Right lobe of liver (tissue), 6 donors: Measurements from ENCODE around the gene FHIT. TPM values are rescaled to one million over a fixed set of nuclear protein-coding genes. Genes with fewer than 3 reads are reported as not detected.

Source experiments
- ATAC-seq, 4 donors: fragments of 200-7000 bp; cut with Tn5 transposase; one replicate each; pipeline ENCODE4 v1.9.1; 2020; ENCODE audit warnings: mild to moderate bottlenecking in 4 of 4, moderate library complexity in 4 of 4
- DNase-seq, 3 donors: peaks; one replicate each; pipeline ENCODE4 v3.0.0-alpha.2; 2020
- H3K27ac ChIP-seq, 3 donors: fragments of 200-600 bp; one replicate each; pipeline ENCODE4 v1.8.0; 2022
- H3K27me3 ChIP-seq, 2 donors: fragments of 200-600 bp; one replicate each; pipeline ENCODE4 v1.8.0; 2022
- H3K36me3 ChIP-seq, 4 donors: fragments of 200-600 bp; sonication (generic) in 1 of 4; one replicate each; pipeline versions ENCODE4 v1.5.1 to v1.8.0; 2017 to 2022; ENCODE audit warnings: control low read depth in 1 of 4
- H3K4me1 ChIP-seq, 4 donors: fragments of 200-600 bp; sonication (generic) in 1 of 4; one replicate each; pipeline versions ENCODE4 v1.5.1 to v1.8.0; 2017 to 2022; ENCODE audit warnings: control low read depth in 1 of 4
- H3K4me3 ChIP-seq, 3 donors: fragments of 200-600 bp; one replicate each; pipeline ENCODE4 v1.8.0; 2022
- H3K9me3 ChIP-seq, 4 donors: fragments of 200-600 bp; sonication (generic) in 1 of 4; one replicate each; pipeline versions ENCODE4 v1.5.1 to v1.8.0; 2017 to 2022; ENCODE audit warnings: control low read depth in 1 of 4
- CTCF ChIP-seq, 4 donors: fragments of 200-600 bp in 3 of 4; fragments of 450-650 bp in 1 of 4; IDR thresholded peaks; one replicate each; pipeline versions ENCODE4 v1.5.1 to v1.8.0; 2016 to 2022; ENCODE audit warnings: antibody characterized with exemption in 4 of 4, mild to moderate bottlenecking in 2 of 4
- POLR2A ChIP-seq: fragments of 450-650 bp; IDR thresholded peaks from one replicate; pipeline ENCODE4 v1.6.1; 2017; ENCODE audit warnings: antibody characterized with exemption, mild to moderate bottlenecking
- WGBS: methylation state at CpG from one replicate; pipeline ENCODE4 v1.1.6; 2018; ENCODE audit warnings: low coverage, low lambda C conversion rate; ENCODE audit not compliant: insufficient coverage; ENCODE audit errors: missing lambda C conversion rate; 5-methylcytosine and 5-hydroxymethylcytosine counted together
- intact Hi-C, 2 donors: fragments of 100-400 bp; cut with DNase I; formaldehyde crosslinking; loops; one replicate each; pipeline versions ENCODE4 v1.11.2 to v1.14.1; 2022
- total RNA-seq, 6 experiments: library from RNA; depleted of rRNA in 2 of 6; stranded (reverse); fragments of >200 nt in 2 of 6; fragmentation: NEBNext Ultra II Directional in 3 of 6; extraction: Animal tissue kit (Norgen Biotek cat#: 25700) in 3 of 6; gene quantifications; one replicate each; pipeline versions ENCODE4 v1.1.0 to v1.2.4, GENCODE V29; 2016 to 2023
- donor health status: DM: no; HTN: yes; CAD: no.
- donor health status: DM: no; HTN: no; CAD: no.
- donor health status: DM: no; HTN: no; CAD: no.
- donor health status: DM: no; HTN: yes; CAD: no.
- donor health status: DM: no; HTN: yes; CAD: no.

FHIT gene
- total RNA-seq, 6 experiments from 2014 or later: 6.6 to 11.2 (median 8.0) TPM

- Histone ChIP-seq H3K27ac (no peak overlapping the region), H3K9me3 (no peaks in the 10 kb centered on the region), H3K27me3 (no peaks in the 10 kb centered on the region), H3K4me1 (no peaks in the 10 kb centered on the region), H3K4me3 (no peak overlapping the region), H3K36me3 (no peaks in the 10 kb centered on the region)
- no peak for TF ChIP-seq POLR2A
- TF ChIP-seq CTCF (IDR thresholded peaks at IDR 0.05): no peak
- WGBS: 54% methylated on average over 3 of the region's 3 CpGs
- ATAC-seq (no peak), DNase-seq (no peak)
- intact Hi-C loops: no loop called here
Observed at GRCh38 chr3:59890639-59891038, 1360.6 kb downstream of the FHIT start.

- Histone ChIP-seq H3K27ac (no peak overlapping the region), H3K4me1 (no peaks in the 10 kb centered on the region), H3K36me3 (no peaks in the 10 kb centered on the region), H3K9me3 (no peaks in the 10 kb centered on the region), H3K27me3 (no peaks in the 10 kb centered on the region), H3K4me3 (no peak overlapping the region)
- TF ChIP-seq POLR2A (no peak), CTCF (IDR thresholded peaks at IDR 0.05) (no peak)
- intact Hi-C loops: no loop called here
- WGBS: 87% methylated on average over 1 of the region's 1 CpG
- DNase-seq (no peak), ATAC-seq (no peak)
Observed at GRCh38 chr3:59886790-59887189, 1364.5 kb downstream of the FHIT start.

GRCh38 chr3:59885899-59886400 is 1365.3 kb downstream of the FHIT start:
- no peak for DNase-seq
- no peaks in the 10 kb centered on the region for H3K27me3 ChIP-seq
- TF ChIP-seq CTCF (IDR thresholded peaks at IDR 0.05): no peak
- TF ChIP-seq POLR2A: no peak
- intact Hi-C loops: no loop called here
- H3K4me1 ChIP-seq: no peaks in the 10 kb centered on the region
- no peak overlapping the region for H3K4me3 ChIP-seq
- no peaks in the 10 kb centered on the region for H3K36me3 ChIP-seq
- H3K9me3 ChIP-seq: no peaks in the 10 kb centered on the region
- 100% methylated on average over 1 of the region's 2 CpGs for WGBS
- no peak for ATAC-seq
- no peak overlapping the region for H3K27ac ChIP-seq

DNA sequence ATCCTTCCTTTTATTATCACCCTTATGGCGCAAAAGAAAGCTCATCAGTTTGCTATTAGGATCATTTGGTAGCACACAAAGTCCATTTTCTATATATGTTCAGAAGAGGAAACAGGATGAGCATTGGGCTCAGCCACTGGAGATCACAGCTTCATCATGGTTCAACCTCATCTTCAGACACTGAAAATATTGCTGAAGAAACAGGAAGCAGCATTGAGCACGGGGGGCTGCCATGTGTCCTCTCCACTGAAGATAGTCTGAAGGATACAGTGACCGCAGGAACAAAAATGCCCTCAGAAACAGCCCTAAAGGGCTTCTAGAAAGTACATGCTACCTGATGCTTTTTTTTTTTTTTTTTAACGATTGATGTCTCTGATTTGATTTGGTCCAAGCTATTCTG is 1366.2 kb downstream of the FHIT start:
- Histone ChIP-seq H3K27ac (no peak overlapping the region), H3K4me3 (no peak overlapping the region), H3K9me3 (no peaks in the 10 kb centered on the region), H3K27me3 (no peaks in the 10 kb centered on the region), H3K36me3 (no peaks in the 10 kb centered on the region), H3K4me1 (no peaks in the 10 kb centered on the region)
- TF ChIP-seq CTCF (IDR thresholded peaks at IDR 0.05): no peak
- no peak for TF ChIP-seq POLR2A
- intact Hi-C loops: no loop called here
- ATAC-seq (peak in 2 of 4 donors; percentile 16 to 31), DNase-seq (no peak)
- WGBS: 83% methylated on average over 4 of the region's 4 CpGs

- no peaks in the 10 kb centered on the region for H3K4me1 ChIP-seq
- H3K27ac ChIP-seq: no peak overlapping the region
- H3K4me3 ChIP-seq: no peak overlapping the region
- no peak for DNase-seq
- intact Hi-C loops: no loop called here
- H3K27me3 ChIP-seq: no peaks in the 10 kb centered on the region
- TF ChIP-seq POLR2A: no peak
- no peak for TF ChIP-seq CTCF (IDR thresholded peaks at IDR 0.05)
- H3K9me3 ChIP-seq: no peaks in the 10 kb centered on the region
- WGBS: 73% methylated on average over 2 of the region's 2 CpGs
- peak in 3 of 4 donors; percentile 10 to 46 (median 29) for ATAC-seq
- no peaks in the 10 kb centered on the region for H3K36me3 ChIP-seq
Observed at GRCh38 chr3:59884409-59884808, 1366.8 kb downstream of the FHIT start.
